ENCODE data around the gene PLCL2. TPM values are rescaled to one million over a fixed set of nuclear protein-coding genes. Genes with fewer than 3 reads are reported as not detected.
"Not testable (repeated sequence)": the region's sequence is repeated elsewhere in the genome, so short reads cannot be mapped to it uniquely, and the experiment has no call there.

The PLCL2 gene
- total and polyA plus RNA-seq, 2 donors = 7.0 to 17.8 TPM

DNA sequence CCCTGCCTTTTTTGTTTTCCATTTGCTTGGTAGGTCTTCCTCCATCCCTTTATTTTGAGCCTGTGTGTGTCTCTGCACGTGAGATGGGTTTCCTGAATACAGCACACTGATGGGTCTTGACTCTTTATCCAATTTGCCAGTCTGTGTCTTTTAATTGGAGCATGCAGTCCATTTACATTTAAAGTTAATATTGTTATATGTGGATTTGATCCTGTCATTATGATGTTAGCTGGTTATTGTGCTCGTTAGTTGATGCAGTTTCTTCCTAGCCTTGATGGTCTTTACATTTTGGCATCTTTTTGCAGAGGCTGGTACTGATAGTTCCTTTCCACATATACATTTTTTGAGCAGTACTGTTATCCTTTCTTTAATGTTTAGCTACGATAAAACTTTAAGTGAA lies 73.1 kb downstream of the PLCL2 start:
- WGBS = 95% methylated on average over 3 of the region's 3 CpGs
- not testable (repeated sequence) for H3K4me1 ChIP-seq (ENCODE audit: control insufficient read depth in 2 of 2, insufficient read depth in 2 of 2, low read length in 2 of 2); H3K4me3 ChIP-seq (ENCODE audit: low read length in 2 of 2); DNase-seq (ENCODE audit: low read depth in 6 of 9, low spot score in 9 of 9); H3K27ac ChIP-seq (ENCODE audit: low read depth in 1 of 2, low read length in 1 of 2); H3K36me3 ChIP-seq (ENCODE audit: control insufficient read depth in 2 of 2, insufficient read depth in 2 of 2, low read length in 1 of 2); H3K9me3 ChIP-seq (ENCODE audit: control insufficient read depth in 2 of 2, insufficient read depth in 1 of 2, low read length in 1 of 2); H3K27me3 ChIP-seq (ENCODE audit: control insufficient read depth in 2 of 2, insufficient read depth in 1 of 2, low read length in 1 of 2)

DNA sequence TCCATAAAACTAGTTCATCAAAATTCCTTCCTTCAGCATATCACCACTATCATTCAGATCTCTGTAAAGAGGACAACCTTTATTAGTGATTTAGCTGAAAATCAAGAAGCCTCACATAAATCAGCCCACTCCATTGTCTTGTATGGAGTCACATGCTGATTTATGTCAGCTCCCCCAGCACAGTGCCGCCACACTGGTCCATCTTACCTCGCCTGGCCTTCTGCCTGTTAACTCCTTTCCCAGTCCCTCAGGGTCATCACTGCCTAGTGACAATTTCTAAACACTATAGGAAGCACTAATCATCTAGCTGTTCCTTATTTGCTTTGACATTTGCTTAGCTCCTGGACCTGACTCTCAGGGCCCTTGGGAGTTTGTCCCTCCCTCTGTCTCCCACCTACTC lies 75.4 kb downstream of the PLCL2 start:
- 96% methylated on average over 2 of the region's 2 CpGs for WGBS
- no peaks in the 10 kb centered on the region for H3K36me3 ChIP-seq (ENCODE audit: control insufficient read depth in 2 of 2, insufficient read depth in 2 of 2, low read length in 1 of 2)
- no peak for DNase-seq (ENCODE audit: low read depth in 6 of 9, low spot score in 9 of 9)
- no peak overlapping the region for H3K27ac ChIP-seq (ENCODE audit: low read depth in 1 of 2, low read length in 1 of 2)
- no peaks in the 10 kb centered on the region for H3K4me1 ChIP-seq (ENCODE audit: control insufficient read depth in 2 of 2, insufficient read depth in 2 of 2, low read length in 2 of 2)
- H3K9me3 ChIP-seq (ENCODE audit: control insufficient read depth in 2 of 2, insufficient read depth in 1 of 2, low read length in 1 of 2) = no peaks in the 10 kb centered on the region
- no peak overlapping the region for H3K4me3 ChIP-seq (ENCODE audit: low read length in 2 of 2)
- H3K27me3 ChIP-seq (ENCODE audit: control insufficient read depth in 2 of 2, insufficient read depth in 1 of 2, low read length in 1 of 2) = no peaks in the 10 kb centered on the region

DNA sequence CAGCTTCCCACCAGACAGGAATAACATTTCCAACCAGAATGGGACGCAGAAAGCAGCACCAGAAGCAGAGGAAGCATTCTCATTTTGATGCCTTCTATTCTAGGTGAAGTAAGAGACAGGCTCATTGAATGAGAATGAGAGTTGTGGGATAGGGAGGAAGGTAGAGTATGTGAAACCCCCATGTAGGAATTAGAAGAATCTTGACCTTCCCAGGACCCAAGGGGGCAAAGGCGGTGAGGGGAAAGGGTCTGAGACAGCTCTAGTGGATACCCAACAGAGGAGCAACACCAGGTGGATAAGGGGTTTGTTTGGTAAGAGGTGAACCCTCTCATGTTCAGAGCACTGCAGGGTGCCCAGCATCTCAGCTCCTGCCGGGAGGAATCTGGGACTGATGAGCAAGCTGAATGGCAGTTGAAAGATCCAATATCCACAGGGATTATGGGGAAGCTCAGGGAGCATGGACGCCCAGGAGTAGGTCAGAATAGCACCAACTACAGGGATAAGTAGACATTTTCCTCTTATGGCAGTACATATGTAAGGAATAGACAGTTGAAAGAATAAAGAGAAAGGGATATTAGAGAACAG lies 77.0 kb downstream of the PLCL2 start:
- no peaks in the 10 kb centered on the region for H3K9me3 ChIP-seq (ENCODE audit: control insufficient read depth in 2 of 2, insufficient read depth in 1 of 2, low read length in 1 of 2)
- H3K27me3 ChIP-seq (ENCODE audit: control insufficient read depth in 2 of 2, insufficient read depth in 1 of 2, low read length in 1 of 2) = no peaks in the 10 kb centered on the region
- H3K36me3 ChIP-seq (ENCODE audit: control insufficient read depth in 2 of 2, insufficient read depth in 2 of 2, low read length in 1 of 2) = no peaks in the 10 kb centered on the region
- no peak for DNase-seq (ENCODE audit: low read depth in 6 of 9, low spot score in 9 of 9)
- no peak overlapping the region for H3K27ac ChIP-seq (ENCODE audit: low read depth in 1 of 2, low read length in 1 of 2)
- no peaks in the 10 kb centered on the region for H3K4me1 ChIP-seq (ENCODE audit: control insufficient read depth in 2 of 2, insufficient read depth in 2 of 2, low read length in 2 of 2)
- 99% methylated on average over 4 of the region's 4 CpGs for WGBS
- no peak overlapping the region for H3K4me3 ChIP-seq (ENCODE audit: low read length in 2 of 2)

DNA sequence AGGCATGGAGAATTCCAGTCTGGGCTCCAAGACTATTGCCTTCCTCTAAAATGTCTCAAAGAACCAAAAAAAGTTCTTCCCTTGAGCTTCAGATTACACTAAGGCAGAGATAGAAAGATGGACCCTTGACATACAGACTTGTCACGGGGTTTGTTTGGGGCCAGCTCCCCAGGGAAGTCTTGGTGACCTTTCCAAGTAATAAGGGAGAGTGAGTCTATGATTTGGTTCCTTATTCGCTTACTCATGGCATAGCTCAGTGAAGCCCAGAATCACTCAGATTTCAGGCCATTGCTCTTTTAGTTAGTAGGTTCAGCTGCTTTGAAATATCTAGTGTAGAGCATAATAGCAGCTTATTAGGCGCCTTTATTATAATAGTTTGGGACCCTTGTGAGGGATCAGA lies 90.3 kb downstream of the PLCL2 start:
- Histone ChIP-seq H3K9me3 (ENCODE audit: control insufficient read depth in 2 of 2, insufficient read depth in 1 of 2, low read length in 1 of 2) (no peaks in the 10 kb centered on the region), H3K4me3 (ENCODE audit: low read length in 2 of 2) (no peak overlapping the region), H3K27me3 (ENCODE audit: control insufficient read depth in 2 of 2, insufficient read depth in 1 of 2, low read length in 1 of 2) (no peaks in the 10 kb centered on the region), H3K4me1 (ENCODE audit: control insufficient read depth in 2 of 2, insufficient read depth in 2 of 2, low read length in 2 of 2) (no peaks in the 10 kb centered on the region), H3K36me3 (ENCODE audit: control insufficient read depth in 2 of 2, insufficient read depth in 2 of 2, low read length in 1 of 2) (no peaks in the 10 kb centered on the region), H3K27ac (ENCODE audit: low read depth in 1 of 2, low read length in 1 of 2) (no peak overlapping the region)
- no peak for DNase-seq (ENCODE audit: low read depth in 6 of 9, low spot score in 9 of 9)
- WGBS = 66% methylated on average over 3 of the region's 3 CpGs

DNA sequence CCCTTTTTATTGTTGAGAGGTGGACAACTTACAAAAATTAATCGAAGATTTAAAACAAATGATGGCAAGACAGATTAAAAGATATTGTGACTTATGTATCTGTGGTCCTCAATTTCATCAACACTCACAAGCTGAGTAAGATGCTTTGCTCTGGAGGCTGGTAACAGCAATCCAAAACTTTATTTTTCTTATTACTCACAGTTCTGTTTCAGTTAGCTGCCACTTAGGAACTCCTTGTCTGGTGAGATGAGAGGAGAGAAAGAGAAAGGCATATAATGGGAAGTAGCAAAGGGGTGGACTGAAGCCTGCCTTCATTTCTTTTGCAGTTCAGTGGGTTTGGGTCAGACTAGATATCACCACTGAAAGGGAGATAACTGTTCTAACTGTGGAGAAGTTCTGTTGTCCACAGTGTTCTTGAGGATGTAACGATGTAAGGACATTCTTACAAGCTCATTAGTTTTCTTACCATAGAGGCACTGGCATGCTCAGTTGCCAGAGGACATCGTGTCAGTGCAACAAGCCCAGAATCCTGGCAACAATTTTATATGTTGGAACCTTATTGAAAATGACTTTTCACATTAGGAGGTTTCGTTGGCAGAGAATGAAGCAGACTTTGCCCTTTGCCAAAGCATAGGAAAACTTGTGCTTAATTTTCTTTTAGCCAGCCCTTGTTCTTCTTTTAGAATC lies 93.6 kb downstream of the PLCL2 start:
- Histone ChIP-seq H3K27ac (ENCODE audit: low read depth in 1 of 2, low read length in 1 of 2) (no peak overlapping the region), H3K9me3 (ENCODE audit: control insufficient read depth in 2 of 2, insufficient read depth in 1 of 2, low read length in 1 of 2) (no peaks in the 10 kb centered on the region), H3K4me1 (ENCODE audit: control insufficient read depth in 2 of 2, insufficient read depth in 2 of 2, low read length in 2 of 2) (no peaks in the 10 kb centered on the region), H3K4me3 (ENCODE audit: low read length in 2 of 2) (no peak overlapping the region), H3K27me3 (ENCODE audit: control insufficient read depth in 2 of 2, insufficient read depth in 1 of 2, low read length in 1 of 2) (no peaks in the 10 kb centered on the region), H3K36me3 (ENCODE audit: control insufficient read depth in 2 of 2, insufficient read depth in 2 of 2, low read length in 1 of 2) (no peaks in the 10 kb centered on the region)
- 97% methylated on average over 4 of the region's 4 CpGs for WGBS
- no peak for DNase-seq (ENCODE audit: low read depth in 6 of 9, low spot score in 9 of 9)

DNA sequence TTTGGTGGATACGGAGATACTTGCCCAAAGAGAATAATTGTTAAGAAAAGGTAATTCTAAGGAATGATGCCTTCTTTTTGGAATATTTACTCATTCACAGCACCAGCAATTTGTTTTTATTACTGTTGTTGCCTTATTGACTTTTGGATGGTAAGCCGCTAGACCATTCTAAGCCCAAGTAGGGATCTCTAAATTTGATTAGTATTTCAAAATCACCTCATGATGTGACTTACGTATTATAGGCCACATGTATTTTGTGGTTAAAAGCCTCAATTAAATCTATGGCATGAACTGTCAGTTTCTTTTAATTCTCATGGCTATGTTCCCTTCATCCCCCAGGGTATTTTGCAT lies 94.1 kb downstream of the PLCL2 start:
- Histone ChIP-seq H3K27ac (ENCODE audit: low read depth in 1 of 2, low read length in 1 of 2) (no peak overlapping the region), H3K9me3 (ENCODE audit: control insufficient read depth in 2 of 2, insufficient read depth in 1 of 2, low read length in 1 of 2) (no peaks in the 10 kb centered on the region), H3K27me3 (ENCODE audit: control insufficient read depth in 2 of 2, insufficient read depth in 1 of 2, low read length in 1 of 2) (no peaks in the 10 kb centered on the region), H3K4me3 (ENCODE audit: low read length in 2 of 2) (no peak overlapping the region), H3K4me1 (ENCODE audit: control insufficient read depth in 2 of 2, insufficient read depth in 2 of 2, low read length in 2 of 2) (no peaks in the 10 kb centered on the region), H3K36me3 (ENCODE audit: control insufficient read depth in 2 of 2, insufficient read depth in 2 of 2, low read length in 1 of 2) (no peaks in the 10 kb centered on the region)
- no peak for DNase-seq (ENCODE audit: low read depth in 6 of 9, low spot score in 9 of 9)
- WGBS = 84% methylated on average over 3 of the region's 3 CpGs

DNA sequence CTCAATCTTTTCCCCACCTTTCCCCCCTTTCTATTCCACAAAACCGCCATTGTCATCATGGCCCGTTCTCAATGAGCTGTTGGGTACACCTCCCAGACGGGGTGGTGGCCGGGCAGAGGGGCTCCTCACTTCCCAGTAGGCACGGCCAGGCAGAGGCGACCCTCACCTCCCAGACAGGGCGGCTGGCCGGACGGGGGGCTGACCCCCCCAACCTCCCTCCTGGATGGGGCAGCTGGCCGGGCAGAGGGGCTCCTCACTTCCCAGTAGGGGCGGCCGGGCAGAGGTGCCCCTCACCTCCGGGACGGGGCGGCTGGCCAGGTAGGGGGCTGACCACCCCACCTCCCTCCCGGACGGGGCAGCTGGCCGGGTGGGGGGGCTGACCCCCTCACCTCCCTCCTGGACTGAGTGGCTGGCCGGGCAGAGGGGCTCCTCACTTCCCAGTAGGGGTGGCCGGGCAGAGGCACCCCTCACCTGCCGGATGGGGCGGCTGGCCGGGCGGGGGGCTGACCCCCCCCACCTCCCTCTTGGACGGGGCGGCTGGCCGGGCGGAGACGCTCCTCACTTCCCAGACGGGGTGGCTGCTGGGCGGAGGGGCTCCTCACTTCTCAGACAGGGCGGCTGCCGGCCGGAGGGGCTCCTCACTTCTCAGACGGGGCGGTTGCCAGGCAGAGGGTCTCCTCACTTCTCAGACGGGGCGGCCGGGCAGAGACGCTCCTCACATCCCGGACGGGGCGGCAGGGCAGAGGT lies 95.2 kb downstream of the PLCL2 start:
- not testable (repeated sequence) for H3K27me3 ChIP-seq (ENCODE audit: control insufficient read depth in 2 of 2, insufficient read depth in 1 of 2, low read length in 1 of 2); H3K4me1 ChIP-seq (ENCODE audit: control insufficient read depth in 2 of 2, insufficient read depth in 2 of 2, low read length in 2 of 2); H3K27ac ChIP-seq (ENCODE audit: low read depth in 1 of 2, low read length in 1 of 2); H3K4me3 ChIP-seq (ENCODE audit: low read length in 2 of 2); DNase-seq (ENCODE audit: low read depth in 6 of 9, low spot score in 9 of 9); H3K9me3 ChIP-seq (ENCODE audit: control insufficient read depth in 2 of 2, insufficient read depth in 1 of 2, low read length in 1 of 2); H3K36me3 ChIP-seq (ENCODE audit: control insufficient read depth in 2 of 2, insufficient read depth in 2 of 2, low read length in 1 of 2)
- WGBS = 98% methylated on average over 34 of the region's 43 CpGs

DNA sequence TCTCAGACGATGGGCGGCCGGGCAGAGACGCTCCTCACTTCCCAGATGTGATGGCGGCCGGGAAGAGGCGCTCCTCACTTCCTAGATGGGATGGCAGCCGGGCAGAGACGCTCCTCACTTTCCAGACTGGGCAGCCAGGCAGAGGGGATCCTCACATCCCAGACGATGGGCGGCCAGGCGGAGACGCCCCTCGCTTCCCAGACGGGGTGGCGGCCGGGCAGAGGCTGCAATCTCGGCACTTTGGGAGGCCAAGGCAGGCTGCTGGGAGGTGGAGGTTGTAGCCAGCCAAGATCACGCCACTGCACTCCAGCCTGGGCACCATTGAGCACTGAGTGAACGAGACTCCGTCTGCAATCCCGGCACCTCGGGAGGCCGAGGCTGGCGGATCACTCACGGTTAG lies 95.8 kb downstream of the PLCL2 start:
- not testable (repeated sequence) for H3K9me3 ChIP-seq (ENCODE audit: control insufficient read depth in 2 of 2, insufficient read depth in 1 of 2, low read length in 1 of 2); H3K4me3 ChIP-seq (ENCODE audit: low read length in 2 of 2); H3K27me3 ChIP-seq (ENCODE audit: control insufficient read depth in 2 of 2, insufficient read depth in 1 of 2, low read length in 1 of 2); DNase-seq (ENCODE audit: low read depth in 6 of 9, low spot score in 9 of 9); H3K27ac ChIP-seq (ENCODE audit: low read depth in 1 of 2, low read length in 1 of 2); H3K36me3 ChIP-seq (ENCODE audit: control insufficient read depth in 2 of 2, insufficient read depth in 2 of 2, low read length in 1 of 2); H3K4me1 ChIP-seq (ENCODE audit: control insufficient read depth in 2 of 2, insufficient read depth in 2 of 2, low read length in 2 of 2)
- WGBS = 98% methylated on average over 14 of the region's 26 CpGs

DNA sequence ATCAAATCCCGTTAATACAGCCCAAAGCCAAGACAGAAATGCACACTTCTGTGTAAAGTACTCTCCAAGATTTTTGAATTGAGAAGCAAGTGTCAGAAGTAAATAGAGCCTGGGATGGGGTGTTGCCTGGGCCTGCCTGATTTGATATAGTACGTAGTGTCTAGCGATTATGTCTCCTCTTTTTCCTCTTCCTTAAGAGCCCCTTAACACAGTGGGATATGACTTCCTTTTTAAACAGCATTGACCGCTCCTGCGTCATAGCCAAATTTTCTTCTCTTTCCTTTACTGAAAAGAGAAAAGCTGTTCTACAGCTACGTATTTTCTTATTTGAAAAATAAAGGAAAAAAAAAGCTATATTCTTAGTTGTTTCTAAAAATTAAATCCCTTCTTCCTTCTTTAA lies 97.7 kb downstream of the PLCL2 start:
- H3K27ac ChIP-seq (ENCODE audit: low read depth in 1 of 2, low read length in 1 of 2) = no peak overlapping the region
- 86% methylated on average over 6 of the region's 6 CpGs for WGBS
- no peak overlapping the region for H3K4me3 ChIP-seq (ENCODE audit: low read length in 2 of 2)
- H3K27me3 ChIP-seq (ENCODE audit: control insufficient read depth in 2 of 2, insufficient read depth in 1 of 2, low read length in 1 of 2) = no peaks in the 10 kb centered on the region
- no peaks in the 10 kb centered on the region for H3K4me1 ChIP-seq (ENCODE audit: control insufficient read depth in 2 of 2, insufficient read depth in 2 of 2, low read length in 2 of 2)
- no peaks in the 10 kb centered on the region for H3K36me3 ChIP-seq (ENCODE audit: control insufficient read depth in 2 of 2, insufficient read depth in 2 of 2, low read length in 1 of 2)
- H3K9me3 ChIP-seq (ENCODE audit: control insufficient read depth in 2 of 2, insufficient read depth in 1 of 2, low read length in 1 of 2) = no peaks in the 10 kb centered on the region
- DNase-seq (ENCODE audit: low read depth in 6 of 9, low spot score in 9 of 9) = no peak
